Suprapubic skin (tissue), 4 donors: ENCODE measurements around the gene SPART. TPM values are rescaled to one million over a fixed set of nuclear protein-coding genes. Genes with fewer than 3 reads are reported as not detected.

ENCODE experiments used
- DNase-seq, 2 donors: peaks; one replicate each; pipeline ENCODE4 v3.0.0-alpha.2; 2019; ENCODE audit warnings: low spot score in 2 of 2
- H3K27ac ChIP-seq: fragments of 200-600 bp; sonication (generic); one replicate; pipeline ENCODE4 v1.5.1; 2019
- H3K27me3 ChIP-seq: fragments of 200-600 bp; sonication (generic); one replicate; pipeline ENCODE4 v1.5.1; 2019
- H3K36me3 ChIP-seq: fragments of 200-600 bp; sonication (generic); one replicate; pipeline ENCODE4 v1.5.1; 2019
- H3K4me1 ChIP-seq: fragments of 200-600 bp; sonication (generic); one replicate; pipeline ENCODE4 v1.5.1; 2019
- H3K4me3 ChIP-seq: fragments of 200-600 bp; sonication (generic); one replicate; pipeline ENCODE4 v1.5.1; 2019; ENCODE audit warnings: mild to moderate bottlenecking
- H3K9me3 ChIP-seq: fragments of 200-600 bp; sonication (generic); one replicate; pipeline ENCODE4 v1.5.1; 2019
- POLR2A ChIP-seq, 2 donors: fragments of 450-650 bp; IDR thresholded peaks; one replicate each; pipeline ENCODE4 v1.6.1; 2017; ENCODE audit warnings: antibody characterized with exemption in 2 of 2, mild to moderate bottlenecking in 2 of 2, moderate library complexity in 2 of 2
- WGBS: methylation state at CpG from one replicate; pipeline ENCODE4 v1.1.5; 2018; 5-methylcytosine and 5-hydroxymethylcytosine counted together
- total RNA-seq, 4 donors: library from RNA; depleted of rRNA; stranded (reverse); fragments of >200 nt; gene quantifications; one replicate each; pipeline ENCODE4 v1.1.0, GENCODE V29; 2016
- TF ChIP-seq, protein P1 (sequence below), 2 donors: fragments of 200-600 bp in 1 of 2; fragments of 450-650 bp in 1 of 2; sonication (generic) in 1 of 2; IDR thresholded peaks; one replicate each; pipeline ENCODE4 v1.5.1; 2016 to 2019; ENCODE audit warnings: antibody characterized with exemption in 2 of 2, mild to moderate bottlenecking in 1 of 2, moderate library complexity in 1 of 2

The SPART gene
- total RNA-seq, 4 donors from 2014 or later, result 25.7 to 51.0 (median 35.7) TPM

DNA sequence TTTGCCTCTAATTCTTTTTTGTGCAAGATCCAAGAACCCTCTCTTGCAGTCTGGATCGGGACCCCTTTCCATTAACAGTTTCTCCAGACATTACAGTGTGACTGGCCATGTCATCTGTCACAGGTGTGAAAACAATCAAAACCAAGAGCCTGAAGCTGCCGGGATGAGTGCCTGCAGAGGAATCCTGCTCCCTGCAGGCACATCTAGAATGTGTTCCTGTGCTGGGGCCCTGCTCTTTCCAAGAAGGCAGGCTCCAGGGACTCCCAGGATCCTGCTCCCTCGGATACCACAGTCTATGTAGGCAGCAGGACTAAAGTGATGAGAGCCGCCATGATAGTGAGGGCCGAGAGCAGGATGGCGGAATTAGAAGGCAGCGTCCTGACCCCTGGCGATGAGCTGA lies 87.4 kb downstream of the SPART start:
- Histone ChIP-seq H3K4me1 (peaks cover 8% of the 10 kb centered on the region), H3K27me3 (no peaks in the 10 kb centered on the region), H3K4me3 (no peak overlapping the region), H3K36me3 (no peaks in the 10 kb centered on the region), H3K9me3 (no peaks in the 10 kb centered on the region), H3K27ac (no peak overlapping the region)
- DNase-seq, result no peak
- 90% methylated on average over 8 of the region's 8 CpGs for WGBS
- no peak for TF ChIP-seq POLR2A (IDR thresholded peaks at IDR 0.05)
- TF ChIP-seq, protein P1, sequence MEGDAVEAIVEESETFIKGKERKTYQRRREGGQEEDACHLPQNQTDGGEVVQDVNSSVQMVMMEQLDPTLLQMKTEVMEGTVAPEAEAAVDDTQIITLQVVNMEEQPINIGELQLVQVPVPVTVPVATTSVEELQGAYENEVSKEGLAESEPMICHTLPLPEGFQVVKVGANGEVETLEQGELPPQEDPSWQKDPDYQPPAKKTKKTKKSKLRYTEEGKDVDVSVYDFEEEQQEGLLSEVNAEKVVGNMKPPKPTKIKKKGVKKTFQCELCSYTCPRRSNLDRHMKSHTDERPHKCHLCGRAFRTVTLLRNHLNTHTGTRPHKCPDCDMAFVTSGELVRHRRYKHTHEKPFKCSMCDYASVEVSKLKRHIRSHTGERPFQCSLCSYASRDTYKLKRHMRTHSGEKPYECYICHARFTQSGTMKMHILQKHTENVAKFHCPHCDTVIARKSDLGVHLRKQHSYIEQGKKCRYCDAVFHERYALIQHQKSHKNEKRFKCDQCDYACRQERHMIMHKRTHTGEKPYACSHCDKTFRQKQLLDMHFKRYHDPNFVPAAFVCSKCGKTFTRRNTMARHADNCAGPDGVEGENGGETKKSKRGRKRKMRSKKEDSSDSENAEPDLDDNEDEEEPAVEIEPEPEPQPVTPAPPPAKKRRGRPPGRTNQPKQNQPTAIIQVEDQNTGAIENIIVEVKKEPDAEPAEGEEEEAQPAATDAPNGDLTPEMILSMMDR (IDR thresholded peaks at IDR 0.05), result no peak

Other genes starting within 250 kb of the SPART start
- gene DCLK1, start 215.0 kb downstream of the SPART start, total RNA-seq, result 10 to 100 TPM; 11.7 to 51.4 (median 15.8) TPM
- gene SOHLH2, start 131.8 kb downstream of the SPART start, total RNA-seq, result under 1 TPM in 1 of 4 donors, not detected in 3; 0.21 TPM
- under 1 TPM in 3 of 4 donors, not detected in 1; 0.13 to 0.48 (median 0.17) TPM for gene CCDC169, start 48.6 kb downstream of the SPART start, total RNA-seq
- gene CCNA1, start 86.1 kb upstream of the SPART start, total RNA-seq, result under 1 TPM in 2 of 4 donors, not detected in 2; 0.38 to 0.65 TPM